Spleen (tissue), 11 donors: ENCODE measurements around the gene PALM. TPM values are rescaled to one million over a fixed set of nuclear protein-coding genes. Genes with fewer than 3 reads are reported as not detected.

Experiments
- DNase-seq: peaks from one replicate; pipeline ENCODE4 v3.0.0-alpha.2; 2020
- H3K27ac ChIP-seq, 8 donors: fragments of 200-600 bp; sonication (generic) in 7 of 8; 1 replicate in 4 of 8; 2 replicates in 4 of 8; pipeline versions ENCODE4 v1.5.0 to v1.8.0; 2016 to 2021; ENCODE audit warnings: inconsistent platforms in 4 of 8, mild to moderate bottlenecking in 4 of 8, moderate library complexity in 1 of 8
- H3K27me3 ChIP-seq, 7 donors: fragments of 200-600 bp; sonication (generic) in 6 of 7; replicated peaks in 1 of 7; 1 replicate in 4 of 7; 2 replicates in 3 of 7; pipeline versions ENCODE4 v1.5.0 to v1.8.0; 2016 to 2021; ENCODE audit warnings: inconsistent platforms in 3 of 7, mild to moderate bottlenecking in 1 of 7
- H3K36me3 ChIP-seq, 6 donors: fragments of 200-600 bp; sonication (generic) in 5 of 6; 1 replicate in 4 of 6; 2 replicates in 2 of 6; pipeline versions ENCODE4 v1.5.0 to v1.8.0; 2016 to 2021; ENCODE audit warnings: inconsistent platforms in 2 of 6
- H3K4me1 ChIP-seq, 6 donors: fragments of 200-600 bp; sonication (generic) in 5 of 6; 1 replicate in 3 of 6; 2 replicates in 3 of 6; pipeline versions ENCODE4 v1.5.0 to v1.8.0; 2016 to 2021; ENCODE audit warnings: inconsistent platforms in 3 of 6
- H3K4me3 ChIP-seq, 8 donors: fragments of 200-600 bp; sonication (generic) in 7 of 8; 1 replicate in 4 of 8; 2 replicates in 4 of 8; pipeline versions ENCODE4 v1.5.0 to v1.8.0; 2016 to 2021; ENCODE audit warnings: inconsistent platforms in 4 of 8, mild to moderate bottlenecking in 4 of 8, moderate library complexity in 2 of 8
- H3K9me3 ChIP-seq, 8 donors: fragments of 200-600 bp; sonication (generic) in 7 of 8; 1 replicate in 4 of 8; 2 replicates in 4 of 8; pipeline versions ENCODE4 v1.5.0 to v1.8.0; 2016 to 2021; ENCODE audit warnings: inconsistent platforms in 4 of 8
- CTCF ChIP-seq, 11 experiments: fragments of 200-600 bp in 7 of 11; fragments of 450-650 bp in 4 of 11; sonication (generic) in 4 of 11; IDR thresholded peaks in 8 of 11; conservative IDR thresholded peaks in 3 of 11; 1 replicate in 7 of 11; 2 replicates in 4 of 11; pipeline versions ENCODE4 v1.4.0 to v1.8.0; 2016 to 2021; ENCODE audit warnings: antibody characterized with exemption in 11 of 11, inconsistent platforms in 4 of 11, mild to moderate bottlenecking in 1 of 11
- POLR2A ChIP-seq, 3 donors: fragments of 450-650 bp; IDR thresholded peaks; one replicate each; pipeline ENCODE4 v1.5.1; 2017; ENCODE audit warnings: antibody characterized with exemption in 3 of 3, mild to moderate bottlenecking in 1 of 3
- POLR2AphosphoS5 ChIP-seq, 3 donors: sonication (generic); formaldehyde crosslinking; IDR thresholded peaks; one replicate each; pipeline ENCODE4 v1.5.1; 2017; ENCODE audit warnings: antibody characterized with exemption in 3 of 3
- WGBS, 5 donors: extraction: QIAGEN DNeasy Blood & Tissue Kit in 3 of 5; methylation state at CpG; one replicate each; pipeline versions ENCODE4 v1.1.5 to v1.1.7; 2013 to 2018; 5-methylcytosine and 5-hydroxymethylcytosine counted together
- intact Hi-C: fragments of 100-400 bp; cut with DNase I; formaldehyde crosslinking; loops from one replicate; pipeline ENCODE4 v1.15.0; 2023; ENCODE audit warnings: low total_unique reads
- polyA plus RNA-seq, 3 donors: library from polyadenylated mRNA; stranded (reverse); fragments of 200-250 nt; gene quantifications; one replicate each; pipeline ENCODE4 v1.2.1, GENCODE V29; 2013
- total RNA-seq, 7 donors: library from RNA; depleted of rRNA in 3 of 7; stranded (reverse); fragments of >200 nt in 3 of 7; fragmentation: NEBNext Ultra II Directional in 4 of 7; extraction: Animal tissue kit (Norgen Biotek cat#: 25700) in 4 of 7; gene quantifications; one replicate each; pipeline versions ENCODE4 v1.1.0 to v1.2.1, GENCODE V29; 2016 to 2021
- donor health status: healthy with polysubstance abuse.
- donor health status: DM: no; HTN: no; CAD: no; lungs with moderate emphysema.
- donor health status: DM: no; HTN: no; CAD: no.
- donor health status: Bipolar disorder and iron deficiency.
- donor health status: healthy.
- donor health status: DM: no; HTN: no; CAD: no.
- donor health status: DM: yes; HTN: yes; CAD: no.

Gene PALM
- total and polyA plus RNA-seq, 10 donors, result 6.0 to 80.1 (median 27.0) TPM

- Histone ChIP-seq H3K36me3 (no peaks in the 10 kb centered on the region), H3K4me3 (no peak overlapping the region), H3K27me3 (no peaks in the 10 kb centered on the region), H3K4me1 (peaks cover 0 to under 1% (median under 1%) of the 10 kb centered on the region in 6 donors), H3K27ac (no peak overlapping the region), H3K9me3 (no peaks in the 10 kb centered on the region)
- TF ChIP-seq CTCF (IDR thresholded peaks at IDR 0.05 in 8 of 11, conservative IDR thresholded peaks at IDR 0.05 in 3 of 11), result no peak
- no peak for TF ChIP-seq POLR2AphosphoS5 (IDR thresholded peaks at IDR 0.05)
- no peak for TF ChIP-seq POLR2A (IDR thresholded peaks at IDR 0.05)
- intact Hi-C loops, result no loop called here
- no peak for DNase-seq
- WGBS, 5 donors, result 72 to 83% (median 77%) methylated on average over 13 to 17 of the region's 17 CpGs
Measured at GRCh38 chr19:686589-687297, 22.0 kb upstream of the PALM start.

- no peak for TF ChIP-seq POLR2A (IDR thresholded peaks at IDR 0.05)
- TF ChIP-seq CTCF (IDR thresholded peaks at IDR 0.05 in 8 of 11, conservative IDR thresholded peaks at IDR 0.05 in 3 of 11), result no peak
- intact Hi-C loops, result no loop called here
- no peaks in the 10 kb centered on the region for H3K36me3 ChIP-seq
- H3K27ac ChIP-seq, result no peak overlapping the region
- no peaks in the 10 kb centered on the region for H3K4me1 ChIP-seq
- H3K9me3 ChIP-seq, result no peaks in the 10 kb centered on the region
- 87 to 96% (median 91%) methylated on average over 11 of the region's 11 CpGs for WGBS, 5 donors
- H3K4me3 ChIP-seq, result no peak overlapping the region
- DNase-seq, result no peak
- H3K27me3 ChIP-seq, result no peaks in the 10 kb centered on the region
Measured at GRCh38 chr19:687569-688166, 21.1 kb upstream of the PALM start.

GRCh38 chr19:688214-688613, 20.5 kb upstream of the PALM start:
- H3K9me3 ChIP-seq, result no peaks in the 10 kb centered on the region
- H3K27me3 ChIP-seq, result no peaks in the 10 kb centered on the region
- no peak for DNase-seq
- intact Hi-C loops, result no loop called here
- 70 to 82% (median 79%) methylated on average over 15 of the region's 15 CpGs for WGBS, 5 donors
- no peak overlapping the region for H3K27ac ChIP-seq
- H3K4me1 ChIP-seq, result no peaks in the 10 kb centered on the region
- H3K4me3 ChIP-seq, result no peak overlapping the region
- no peaks in the 10 kb centered on the region for H3K36me3 ChIP-seq
- TF ChIP-seq CTCF (IDR thresholded peaks at IDR 0.05 in 8 of 11, conservative IDR thresholded peaks at IDR 0.05 in 3 of 11), result no peak
- TF ChIP-seq POLR2A (IDR thresholded peaks at IDR 0.05), result no peak
- no peak for TF ChIP-seq POLR2AphosphoS5 (IDR thresholded peaks at IDR 0.05)

- no peak for DNase-seq
- Histone ChIP-seq H3K36me3 (no peaks in the 10 kb centered on the region), H3K4me1 (no peaks in the 10 kb centered on the region), H3K4me3 (no peak overlapping the region), H3K27ac (no peak overlapping the region), H3K27me3 (peaks cover 0 to 1% (median 0%) of the 10 kb centered on the region in 7 donors), H3K9me3 (no peaks in the 10 kb centered on the region)
- intact Hi-C loops, result no loop called here
- TF ChIP-seq CTCF (IDR thresholded peaks at IDR 0.05 in 8 of 11, conservative IDR thresholded peaks at IDR 0.05 in 3 of 11), result no peak
- WGBS, 5 donors, result 69 to 92% (median 81%) methylated on average over 16 to 17 of the region's 17 CpGs
Measured at GRCh38 chr19:688992-689391, 19.7 kb upstream of the PALM start.
